GM12878 (cell line): ENCODE results near the gene PRDM15. TPM values are rescaled to one million over a fixed set of nuclear protein-coding genes. Genes with fewer than 3 reads are reported as not detected.

Experiments used
- ATAC-seq: fragments of 200-7000 bp; cut with Tn5 transposase; 3 replicates; pipeline ENCODE4 v1.9.1; 2020; ENCODE audit warnings: mild to moderate bottlenecking, moderate library complexity
- BruUV-seq: library from RNA; stranded (reverse); fragments of 400-500 nt; replicated peaks from 2 replicates; lab custom pipeline; 2021; lab: Mats Ljungman, UMichigan
- CTCF ChIA-PET: fragments of 300-600 bp; sonication (Branson Sonifier 250); formaldehyde crosslinking; extraction: SDS; loops from one replicate; lab custom pipeline; 2021; ENCODE audit warnings: inconsistent platforms; lab: Yijun Ruan, JAX
- POLR2A ChIA-PET: fragments of 350-600 bp; formaldehyde crosslinking; extraction: SDS; loops from one replicate; lab custom pipeline; 2021; ENCODE audit warnings: inconsistent platforms; lab: Charles Lee
- RAD21 ChIA-PET: fragments of 300-600 bp; sonication (Branson Sonifier 250); formaldehyde crosslinking; loops from one replicate; lab custom pipeline; 2023; ENCODE audit warnings: antibody characterized with exemption; ENCODE audit not compliant: unreplicated experiment; lab: Charles Lee
- SMC1A ChIA-PET: fragments of 300-600 bp; sonication (Branson Sonifier 250); formaldehyde crosslinking; loops from one replicate; lab custom pipeline; 2023; ENCODE audit not compliant: unreplicated experiment, uncharacterized antibody; lab: Charles Lee
- DNase-seq: peaks from one replicate; pipeline ENCODE4 v3.0.0-alpha.2; 2011; ENCODE audit warnings: low read depth, low spot score
- FAIRE-seq: peaks from 3 replicates; lab custom pipeline; 2011; peaks lifted over from hg19 to GRCh38; lab: Jason Lieb, UNC
- H2AFZ ChIP-seq: 2 replicates; pipeline ENCODE4 v1.6.0; 2011; ENCODE audit warnings: low read depth, low read length, control low read depth; ENCODE audit not compliant: control insufficient read depth
- H3K27ac ChIP-seq: 2 replicates; pipeline ENCODE4 v1.5.1; 2011; ENCODE audit warnings: control low read depth; ENCODE audit not compliant: control insufficient read depth, insufficient read depth
- H3K27me3 ChIP-seq, 2 experiments: replicated peaks in 1 of 2; 2 replicates each; pipeline versions ENCODE4 v1.6.0 to v1.6.1; 2011; ENCODE audit warnings: low read length in 1 of 2; ENCODE audit not compliant: control insufficient read depth in 2 of 2, insufficient read depth in 2 of 2
- H3K36me3 ChIP-seq, 2 experiments: 2 replicates each; pipeline ENCODE4 v1.5.1; 2011; ENCODE audit warnings: low read length in 1 of 2; ENCODE audit not compliant: control insufficient read depth in 2 of 2, insufficient read depth in 2 of 2
- H3K4me1 ChIP-seq: 2 replicates; pipeline ENCODE4 v1.6.1; 2011; ENCODE audit warnings: mild to moderate bottlenecking, low read length, moderate library complexity, mixed read lengths; ENCODE audit not compliant: control insufficient read depth, insufficient read depth
- H3K4me2 ChIP-seq: 2 replicates; pipeline ENCODE4 v1.6.0; 2011; ENCODE audit warnings: control low read depth; ENCODE audit not compliant: control insufficient read depth, insufficient read depth
- H3K4me3 ChIP-seq: fragments of 200-600 bp; sonication (generic); 2 replicates; pipeline ENCODE4 v1.5.1; 2016
- H3K79me2 ChIP-seq: 2 replicates; pipeline ENCODE4 v1.6.0; 2011; ENCODE audit warnings: low read length; ENCODE audit not compliant: control insufficient read depth, insufficient read depth
- H3K9ac ChIP-seq: 2 replicates; pipeline ENCODE4 v1.8.0; 2011; ENCODE audit warnings: low read length, control low read depth, mixed read lengths; ENCODE audit not compliant: control insufficient read depth, insufficient read depth
- H3K9me3 ChIP-seq: replicated peaks from 3 replicates; pipeline ENCODE4 v1.5.1; 2011; ENCODE audit warnings: mild to moderate bottlenecking, low read length; ENCODE audit not compliant: control insufficient read depth, insufficient read depth
- H4K20me1 ChIP-seq: 2 replicates; pipeline ENCODE4 v1.6.0; 2011; ENCODE audit not compliant: control insufficient read depth, insufficient read depth
- BMI1 ChIP-seq: fragments of 450-650 bp; IDR thresholded peaks from 2 replicates; pipeline ENCODE4 v1.6.1; 2016; ENCODE audit warnings: mild to moderate bottlenecking, moderate library complexity, borderline replicate concordance
- CBX5 ChIP-seq: sonication (generic); IDR thresholded peaks from 2 replicates; pipeline ENCODE4 v1.6.1; 2016; ENCODE audit warnings: low read depth, moderate library complexity, mild to moderate bottlenecking, inconsistent platforms
- CHD1 ChIP-seq: IDR thresholded peaks from 2 replicates; pipeline ENCODE4 v1.6.1; 2012; ENCODE audit warnings: low read depth, low read length, improper control_type of control experiment
- CHD2 ChIP-seq: IDR thresholded peaks from 2 replicates; pipeline ENCODE4 v1.6.1; 2011; ENCODE audit warnings: low read depth, low read length, improper control_type of control experiment, borderline replicate concordance
- GATAD2B ChIP-seq: fragments of 450-650 bp; conservative IDR thresholded peaks from 2 replicates; pipeline ENCODE4 v1.6.1; 2017; ENCODE audit warnings: low read depth, mild to moderate bottlenecking, moderate library complexity
- HCFC1 ChIP-seq: fragments of 150-350 bp; IDR thresholded peaks from 2 replicates; pipeline ENCODE4 v1.6.1; 2014; ENCODE audit warnings: low read length
- IRF3 ChIP-seq: fragments of 450-650 bp; IDR thresholded peaks from 2 replicates; pipeline ENCODE4 v1.6.1; 2014; ENCODE audit warnings: mild to moderate bottlenecking
- MEF2B ChIP-seq: fragments of 450-650 bp; IDR thresholded peaks from 2 replicates; pipeline ENCODE4 v1.6.1; 2018; ENCODE audit warnings: mild to moderate bottlenecking, moderate library complexity; ENCODE audit not compliant: partially characterized antibody, poor library complexity, severe bottlenecking
- MTA2 ChIP-seq: fragments of 450-650 bp; IDR thresholded peaks from 2 replicates; pipeline ENCODE4 v1.6.1; 2016; ENCODE audit warnings: low read depth, mild to moderate bottlenecking, moderate library complexity
- NFIC ChIP-seq: IDR thresholded peaks from 2 replicates; pipeline ENCODE4 v1.6.1; 2012; ENCODE audit warnings: low read depth, mild to moderate bottlenecking, inconsistent platforms, low read length, moderate library complexity
- NFYA ChIP-seq: IDR thresholded peaks from 2 replicates; pipeline ENCODE4 v1.6.1; 2011; ENCODE audit warnings: low read depth, mild to moderate bottlenecking, low read length, improper control_type of control experiment, borderline replicate concordance
- POLR2AphosphoS2 ChIP-seq: IDR thresholded peaks from 2 replicates; pipeline ENCODE4 v1.6.1; 2011; ENCODE audit warnings: low read depth, mild to moderate bottlenecking, low read length, improper control_type of control experiment, moderate library complexity
- STAT1 ChIP-seq: fragments of 450-650 bp; conservative IDR thresholded peaks from 2 replicates; pipeline ENCODE4 v1.6.1; 2014; ENCODE audit warnings: antibody characterized with exemption, mild to moderate bottlenecking
- TARDBP ChIP-seq: IDR thresholded peaks from 2 replicates; pipeline ENCODE4 v1.6.1; 2016; ENCODE audit warnings: borderline replicate concordance
- ZBTB40 ChIP-seq: fragments of 450-650 bp; IDR thresholded peaks from 2 replicates; pipeline ENCODE4 v1.6.1; 2016; ENCODE audit warnings: mild to moderate bottlenecking, moderate library complexity, borderline replicate concordance
- ZNF217 ChIP-seq: fragments of 450-650 bp; IDR thresholded peaks from 2 replicates; pipeline ENCODE4 v1.6.1; 2017; ENCODE audit warnings: antibody characterized with exemption, mild to moderate bottlenecking
- WGBS: methylation state at CpG from one replicate; pipeline ENCODE4 v1.1.6; 2016; ENCODE audit warnings: low lambda C conversion rate; ENCODE audit not compliant: insufficient replicate concordance, insufficient coverage; ENCODE audit errors: missing lambda C conversion rate; 5-methylcytosine and 5-hydroxymethylcytosine counted together
- in situ Hi-C: fragments of 300-500 bp; cut with MboI; formaldehyde crosslinking; loops from 9 replicates; pipeline ENCODE4 v1.14.3; 2018; ENCODE audit warnings: mixed read lengths
- intact Hi-C: fragments of 100-400 bp; cut with micrococcal nuclease; formaldehyde crosslinking; loops from one replicate; pipeline ENCODE4 v1.14.2; 2022; ENCODE audit not compliant: unreplicated experiment
- polyA plus RNA-seq, 11 experiments: library from polyadenylated mRNA; depleted of rRNA in 4 of 11; unstranded in 6 of 11; stranded (reverse) in 5 of 11; fragments of >200 nt; fragmentation: Nextera tagmentation in 4 of 11; fragmentation: Illumina TruSeq in 1 of 11; extraction: Ambion mirVana in 4 of 11; extraction: Trizol in 1 of 11; gene quantifications; 1 replicate in 1 of 11; 2 replicates in 10 of 11; pipeline versions ENCODE4 v1.2.1 to v1.2.3, GENCODE V29; 2011 to 2016; ENCODE audit warnings: inconsistent platforms in 2 of 11, missing spikeins in 2 of 11, low read depth in 1 of 11
- total RNA-seq, 4 experiments: library from RNA; depleted of rRNA in 3 of 4; stranded (reverse); fragments of >200 nt in 3 of 4; fragmentation: Illumina TruSeq in 1 of 4; extraction: Trizol in 1 of 4; gene quantifications; 2 replicates each; pipeline versions ENCODE4 v1.2.1 to v1.2.3, GENCODE V29; 2013 to 2021
- TF ChIP-seq, protein P1 (sequence below): fragments of 450-650 bp; conservative IDR thresholded peaks from 2 replicates; pipeline ENCODE4 v1.6.1; 2017; ENCODE audit warnings: mild to moderate bottlenecking, moderate library complexity

PRDM15 gene
- total and polyA plus RNA-seq, 10 of the 15 experiments (the other 5 are each of a cell fraction or from before 2014, with no cell fraction given) = 2.2 to 16.0 (median 8.6) TPM

DNA sequence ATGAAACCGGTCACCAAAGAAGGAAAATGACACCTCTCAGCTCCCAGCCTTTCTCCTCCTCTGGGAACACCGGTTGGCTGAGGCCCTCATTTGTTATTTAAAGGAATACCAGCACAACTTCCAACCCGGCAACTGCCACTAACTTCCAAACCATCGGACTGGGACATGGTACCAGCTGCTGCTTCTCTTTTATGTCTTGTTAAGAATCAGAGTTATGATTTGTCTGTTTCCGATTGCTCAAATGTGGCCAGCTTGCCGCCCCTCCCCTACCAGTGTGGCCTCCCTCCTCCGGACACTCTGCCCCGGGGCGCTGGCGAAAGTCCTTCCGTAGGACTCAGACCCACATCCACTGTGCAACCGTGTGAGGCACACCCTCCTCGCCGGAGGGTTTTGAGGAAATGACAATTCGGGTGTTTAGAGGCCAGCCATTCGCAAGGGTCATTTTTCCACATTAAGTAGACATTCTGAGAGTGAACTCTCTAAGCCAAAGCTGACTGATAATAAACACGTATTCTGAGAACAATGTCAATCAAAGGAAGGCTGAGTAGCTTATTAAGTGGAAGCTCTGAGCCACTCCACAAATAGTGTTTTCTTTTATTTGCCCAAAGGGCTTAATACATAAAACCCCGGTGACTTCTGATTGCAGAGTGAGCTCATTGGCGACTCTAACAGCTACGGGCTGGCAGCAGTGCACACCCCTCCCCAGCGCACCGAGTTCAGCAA, 117.8 kb downstream of the PRDM15 start:
- no peak for FAIRE-seq
- intact Hi-C loops (no loop called here), in situ Hi-C loops (no loop called here)
- Histone ChIP-seq H3K27ac (no peak overlapping the region), H3K4me3 (no peak overlapping the region), H3K36me3 (no peaks in the 10 kb centered on the region), H2AFZ (no peak overlapping the region), H3K79me2 (no peaks in the 10 kb centered on the region), H3K4me1 (no peaks in the 10 kb centered on the region), H3K4me2 (no peak overlapping the region; the same call in 1 of the 2 replicates), H3K27me3 (peaks cover 18 to 25% of the 10 kb centered on the region in 2 experiments), H3K9me3 (no peaks in the 10 kb centered on the region; the same call in 2 of the 3 replicates), H4K20me1 (no peaks in the 10 kb centered on the region), H3K9ac (no peak overlapping the region)
- 11% methylated on average over 22 of the region's 22 CpGs for WGBS
- ChIA-PET POLR2A (interaction anchor here (0.6 to 1.1 kb wide), 2 partner anchors 11 to 391 kb away, joined by 3 read pairs; no protein-coding TSS in a partner anchor), RAD21 (interaction anchor here (1.1 to 2.0 kb wide), 2 partner anchors 145 to 149 kb away, joined by 5 to 7 read pairs; no protein-coding TSS in a partner anchor), SMC1A (interaction anchor here (0.7 to 1.0 kb wide), 2 partner anchors 146 to 1117 kb away, joined by 3 read pairs; no protein-coding TSS in a partner anchor), CTCF (interaction anchor here (1.4 kb wide), 1 partner anchor 149 kb away, joined by 7 read pairs; no protein-coding TSS in a partner anchor)
- no peak for DNase-seq
- ATAC-seq = no peak
- BruUV-seq = no TSS peak
- no peak for TF ChIP-seq MEF2B
- no peak for TF ChIP-seq BMI1
- TF ChIP-seq NFIC = no peak
- TF ChIP-seq IRF3 = no peak
- TF ChIP-seq CHD1 = no peak
- no peak for TF ChIP-seq ZNF217
- TF ChIP-seq CHD2 = no peak
- TF ChIP-seq TARDBP = no peak
- TF ChIP-seq ZBTB40 = no peak
- TF ChIP-seq CBX5 = no peak
- no peak for TF ChIP-seq POLR2AphosphoS2
- no peak for TF ChIP-seq NFYA
- no peak for TF ChIP-seq MTA2
- TF ChIP-seq GATAD2B = no peak
- no peak for TF ChIP-seq STAT1
- TF ChIP-seq, protein P1, sequence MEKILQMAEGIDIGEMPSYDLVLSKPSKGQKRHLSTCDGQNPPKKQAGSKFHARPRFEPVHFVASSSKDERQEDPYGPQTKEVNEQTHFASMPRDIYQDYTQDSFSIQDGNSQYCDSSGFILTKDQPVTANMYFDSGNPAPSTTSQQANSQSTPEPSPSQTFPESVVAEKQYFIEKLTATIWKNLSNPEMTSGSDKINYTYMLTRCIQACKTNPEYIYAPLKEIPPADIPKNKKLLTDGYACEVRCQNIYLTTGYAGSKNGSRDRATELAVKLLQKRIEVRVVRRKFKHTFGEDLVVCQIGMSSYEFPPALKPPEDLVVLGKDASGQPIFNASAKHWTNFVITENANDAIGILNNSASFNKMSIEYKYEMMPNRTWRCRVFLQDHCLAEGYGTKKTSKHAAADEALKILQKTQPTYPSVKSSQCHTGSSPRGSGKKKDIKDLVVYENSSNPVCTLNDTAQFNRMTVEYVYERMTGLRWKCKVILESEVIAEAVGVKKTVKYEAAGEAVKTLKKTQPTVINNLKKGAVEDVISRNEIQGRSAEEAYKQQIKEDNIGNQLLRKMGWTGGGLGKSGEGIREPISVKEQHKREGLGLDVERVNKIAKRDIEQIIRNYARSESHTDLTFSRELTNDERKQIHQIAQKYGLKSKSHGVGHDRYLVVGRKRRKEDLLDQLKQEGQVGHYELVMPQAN = no peak
- TF ChIP-seq HCFC1 = no peak
